Osteocyte (in vitro differentiated cells): ENCODE data around the gene KIFBP. TPM values are rescaled to one million over a fixed set of nuclear protein-coding genes. Genes with fewer than 3 reads are reported as not detected.
"Not testable (repeated sequence)": the region's sequence is repeated elsewhere in the genome, so short reads cannot be mapped to it uniquely, and the experiment has no call there.

ENCODE experiments used
- DNase-seq: peaks from one replicate; pipeline ENCODE4 v3.0.0; 2021; ENCODE audit warnings: mixed read lengths; ENCODE audit not compliant: unreplicated experiment; ENCODE audit errors: extremely low spot score
- H3K27ac Mint-ChIP-seq: one replicate; pipeline ENCODE4 v1.8.0; 2021; ENCODE audit warnings: mild to moderate bottlenecking, mixed read lengths; ENCODE audit not compliant: unreplicated experiment
- H3K27me3 Mint-ChIP-seq: one replicate; pipeline ENCODE4 v1.8.0; 2021; ENCODE audit warnings: mixed read lengths; ENCODE audit not compliant: unreplicated experiment
- H3K36me3 Mint-ChIP-seq: one replicate; pipeline ENCODE4 v1.8.0; 2021; ENCODE audit warnings: mixed read lengths; ENCODE audit not compliant: unreplicated experiment
- H3K4me1 Mint-ChIP-seq: one replicate; pipeline ENCODE4 v1.8.0; 2021; ENCODE audit warnings: mixed read lengths; ENCODE audit not compliant: unreplicated experiment
- H3K4me3 Mint-ChIP-seq: one replicate; pipeline ENCODE4 v1.8.0; 2021; ENCODE audit warnings: mild to moderate bottlenecking, moderate library complexity, mixed read lengths; ENCODE audit not compliant: unreplicated experiment
- H3K9me3 Mint-ChIP-seq: one replicate; pipeline ENCODE4 v1.8.0; 2021; ENCODE audit warnings: mixed read lengths; ENCODE audit not compliant: unreplicated experiment
- total RNA-seq: library from RNA; stranded (reverse); gene quantifications from 2 replicates; pipeline ENCODE4 v1.2.1, GENCODE V29; 2021
- TF ChIP-seq, protein P1 (sequence below): fragments of 200-600 bp; sonication (generic); IDR thresholded peaks from 2 replicates; pipeline ENCODE4 v1.5.0; 2021; ENCODE audit warnings: antibody characterized with exemption, mild to moderate bottlenecking, moderate library complexity

The KIFBP gene
- total RNA-seq, 1 donor from 2014 or later = 29.9 TPM

GRCh38 chr10:69005704-69006485 is 17.3 kb downstream of the KIFBP start:
- no peak for DNase-seq
- Mint-ChIP-seq H3K27me3 (no peaks in the 10 kb centered on the region), H3K4me3 (no peak overlapping the region), H3K27ac (no peak overlapping the region), H3K9me3 (no peaks in the 10 kb centered on the region), H3K4me1 (no peaks in the 10 kb centered on the region), H3K36me3 (peaks cover 1% of the 10 kb centered on the region)
- TF ChIP-seq, protein P1, sequence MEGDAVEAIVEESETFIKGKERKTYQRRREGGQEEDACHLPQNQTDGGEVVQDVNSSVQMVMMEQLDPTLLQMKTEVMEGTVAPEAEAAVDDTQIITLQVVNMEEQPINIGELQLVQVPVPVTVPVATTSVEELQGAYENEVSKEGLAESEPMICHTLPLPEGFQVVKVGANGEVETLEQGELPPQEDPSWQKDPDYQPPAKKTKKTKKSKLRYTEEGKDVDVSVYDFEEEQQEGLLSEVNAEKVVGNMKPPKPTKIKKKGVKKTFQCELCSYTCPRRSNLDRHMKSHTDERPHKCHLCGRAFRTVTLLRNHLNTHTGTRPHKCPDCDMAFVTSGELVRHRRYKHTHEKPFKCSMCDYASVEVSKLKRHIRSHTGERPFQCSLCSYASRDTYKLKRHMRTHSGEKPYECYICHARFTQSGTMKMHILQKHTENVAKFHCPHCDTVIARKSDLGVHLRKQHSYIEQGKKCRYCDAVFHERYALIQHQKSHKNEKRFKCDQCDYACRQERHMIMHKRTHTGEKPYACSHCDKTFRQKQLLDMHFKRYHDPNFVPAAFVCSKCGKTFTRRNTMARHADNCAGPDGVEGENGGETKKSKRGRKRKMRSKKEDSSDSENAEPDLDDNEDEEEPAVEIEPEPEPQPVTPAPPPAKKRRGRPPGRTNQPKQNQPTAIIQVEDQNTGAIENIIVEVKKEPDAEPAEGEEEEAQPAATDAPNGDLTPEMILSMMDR = no peak

GRCh38 chr10:69007260-69007659 is 18.7 kb downstream of the KIFBP start:
- no peak overlapping the region for H3K27ac Mint-ChIP-seq
- no peak for DNase-seq
- TF ChIP-seq, protein P1 = no peak
- H3K4me3 Mint-ChIP-seq = no peak overlapping the region
- peaks cover 6% of the 10 kb centered on the region for H3K36me3 Mint-ChIP-seq
- no peaks in the 10 kb centered on the region for H3K27me3 Mint-ChIP-seq
- no peaks in the 10 kb centered on the region for H3K9me3 Mint-ChIP-seq
- H3K4me1 Mint-ChIP-seq = no peaks in the 10 kb centered on the region

- TF ChIP-seq, protein P1 = no peak
- H3K27ac Mint-ChIP-seq = no peak overlapping the region
- no peaks in the 10 kb centered on the region for H3K9me3 Mint-ChIP-seq
- no peaks in the 10 kb centered on the region for H3K4me1 Mint-ChIP-seq
- H3K36me3 Mint-ChIP-seq = peaks cover 18% of the 10 kb centered on the region
- DNase-seq = no peak
- H3K4me3 Mint-ChIP-seq = no peak overlapping the region
- H3K27me3 Mint-ChIP-seq = no peaks in the 10 kb centered on the region
These were observed 20.8 kb downstream of the KIFBP start for GRCh38 chr10:69009360-69009759.

DNA sequence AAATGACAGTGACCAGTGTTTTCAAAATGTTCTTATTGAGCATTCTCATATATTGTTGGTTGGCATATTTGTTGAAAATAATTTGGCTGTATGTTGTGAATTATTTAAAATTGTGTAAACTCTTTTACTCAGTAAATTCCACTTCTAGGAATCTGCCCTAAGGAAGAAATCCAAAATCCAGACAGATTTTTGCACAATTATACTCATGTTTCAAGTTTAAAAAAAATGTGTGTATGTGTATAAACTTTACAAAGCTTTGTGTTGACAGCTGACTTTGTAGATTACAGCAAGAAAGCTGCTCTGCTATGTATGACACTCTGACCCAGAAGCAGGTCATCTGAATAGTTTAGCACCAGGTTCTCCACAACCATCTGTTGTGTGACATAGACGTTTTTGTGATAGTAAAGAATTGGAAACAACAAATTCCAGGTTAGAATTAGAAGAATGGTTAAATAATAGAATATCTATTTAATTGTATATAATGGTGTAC is 21.6 kb downstream of the KIFBP start:
- no peaks in the 10 kb centered on the region for H3K4me1 Mint-ChIP-seq
- peaks cover 20% of the 10 kb centered on the region for H3K36me3 Mint-ChIP-seq
- DNase-seq = no peak
- H3K9me3 Mint-ChIP-seq = no peaks in the 10 kb centered on the region
- TF ChIP-seq, protein P1 = no peak
- no peak overlapping the region for H3K4me3 Mint-ChIP-seq
- no peak overlapping the region for H3K27ac Mint-ChIP-seq
- no peaks in the 10 kb centered on the region for H3K27me3 Mint-ChIP-seq

GRCh38 chr10:69012778-69013177 is 24.2 kb downstream of the KIFBP start:
- H3K4me1 Mint-ChIP-seq, H3K4me3 Mint-ChIP-seq, H3K9me3 Mint-ChIP-seq, H3K27me3 Mint-ChIP-seq, DNase-seq, H3K27ac Mint-ChIP-seq: not testable (repeated sequence)
- H3K36me3 Mint-ChIP-seq = peaks cover 29% of the 10 kb centered on the region
